Retinal pigment epithelial cell (primary cell): ENCODE measurements around the gene LLGL1.

ENCODE experiments used
- DNase-seq: peaks from one replicate; pipeline ENCODE4 v3.0.0-alpha.2; 2010; ENCODE audit warnings: low read depth
- H3K4me3 ChIP-seq: 2 replicates; pipeline ENCODE4 v1.5.1; 2011; ENCODE audit warnings: mild to moderate bottlenecking, low read length, control low read depth, moderate library complexity
- CTCF ChIP-seq: conservative IDR thresholded peaks from 2 replicates; pipeline ENCODE4 v1.5.1; 2011; ENCODE audit warnings: low read depth, low read length, control low read depth, inconsistent platforms

Gene LLGL1

GRCh38 chr17:18263885-18264682, 38.6 kb downstream of the LLGL1 start:
- TF ChIP-seq CTCF = no peak
- no peak overlapping the region for H3K4me3 ChIP-seq

GRCh38 chr17:18267366-18267765, 41.9 kb downstream of the LLGL1 start:
- no peak overlapping the region for H3K4me3 ChIP-seq
- no peak for TF ChIP-seq CTCF
- DNase-seq = no peak

More at GRCh38 chr17:18263885-18264682, 38.6 kb downstream of the LLGL1 start:
- no peak for DNase-seq

DNA sequence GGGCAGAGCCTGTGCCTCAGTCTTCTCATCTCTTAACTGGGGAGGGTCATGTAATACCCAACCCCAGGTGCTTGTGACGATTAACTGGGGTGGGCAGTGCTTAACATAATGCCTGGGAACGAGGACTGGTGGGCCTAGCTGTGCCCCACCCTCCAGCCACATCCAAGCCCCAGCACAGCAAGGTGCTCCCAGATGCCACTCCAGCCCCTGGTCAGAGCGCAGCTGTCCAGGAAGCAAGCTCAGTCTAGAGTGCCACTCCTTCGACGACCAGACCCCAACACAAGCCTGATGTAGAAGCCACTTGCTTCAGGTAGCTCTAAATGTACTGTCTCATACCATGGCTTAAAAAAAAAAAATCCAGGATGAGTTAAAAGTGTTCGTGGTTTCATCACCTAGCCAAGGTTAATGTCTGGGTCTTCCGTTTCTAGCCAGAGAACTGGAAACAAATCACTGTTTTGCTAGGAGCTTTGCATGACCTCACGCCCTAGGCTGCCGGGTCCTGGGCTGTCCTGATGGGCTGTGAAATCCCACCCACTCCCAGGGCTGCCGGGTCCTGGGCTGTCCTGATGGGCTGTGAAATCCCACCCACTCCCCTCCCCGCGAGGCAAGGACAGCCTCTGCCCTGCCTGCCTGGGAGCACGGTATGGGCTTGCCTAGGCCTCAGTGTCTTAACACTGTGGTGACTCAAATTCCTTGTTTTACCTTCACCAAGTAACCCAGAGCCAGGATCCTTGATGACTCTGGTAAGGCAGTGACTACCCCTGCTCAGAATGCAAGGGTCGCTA, 42.7 kb downstream of the LLGL1 start:
- DNase-seq = no peak
- no peak for TF ChIP-seq CTCF
- H3K4me3 ChIP-seq = no peak overlapping the region

DNA sequence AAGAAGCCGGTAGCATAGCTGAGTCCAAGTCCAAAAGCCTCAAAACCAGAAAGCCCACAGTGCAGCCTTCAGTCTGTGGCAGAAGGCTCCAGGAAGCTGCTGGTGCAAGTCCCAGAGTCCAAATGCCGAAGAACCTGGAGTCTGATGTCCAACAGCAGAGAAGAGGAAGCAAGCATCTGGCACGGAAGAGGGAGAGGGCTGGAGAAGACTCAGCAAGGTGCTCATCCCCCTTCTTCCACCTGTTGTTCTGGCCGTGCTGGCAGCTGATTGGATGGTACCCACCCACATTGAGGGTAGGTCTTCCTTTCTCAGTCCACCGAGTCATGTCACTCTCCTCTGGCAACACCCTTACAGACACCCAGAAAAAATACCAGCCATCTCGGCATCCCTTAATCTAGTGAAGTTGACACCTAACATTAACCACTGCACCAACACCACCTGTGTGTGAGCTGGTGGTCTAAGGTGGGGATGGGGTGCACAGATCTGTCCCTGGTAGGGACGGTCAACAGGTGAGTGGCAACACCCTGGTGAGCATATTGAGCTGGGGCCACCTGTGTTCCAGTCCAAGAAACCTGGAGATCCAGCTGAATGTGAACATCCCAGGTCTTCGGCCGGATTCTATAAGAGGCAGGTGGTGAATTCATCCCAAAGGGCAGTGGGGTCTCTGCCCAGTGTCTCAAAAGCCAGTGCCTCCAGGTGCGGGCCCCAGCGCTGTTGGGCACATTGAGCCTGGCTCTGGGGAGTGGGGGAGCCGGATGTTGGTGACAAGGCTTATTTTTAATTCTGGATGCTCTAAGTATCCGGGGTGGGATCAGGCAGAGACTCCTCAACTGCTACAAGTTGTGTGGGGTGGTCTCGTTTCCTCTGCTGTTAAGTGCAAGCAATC, 44.9 kb downstream of the LLGL1 start:
- H3K4me3 ChIP-seq = no peak overlapping the region
- TF ChIP-seq CTCF = no peak
- no peak for DNase-seq

DNA sequence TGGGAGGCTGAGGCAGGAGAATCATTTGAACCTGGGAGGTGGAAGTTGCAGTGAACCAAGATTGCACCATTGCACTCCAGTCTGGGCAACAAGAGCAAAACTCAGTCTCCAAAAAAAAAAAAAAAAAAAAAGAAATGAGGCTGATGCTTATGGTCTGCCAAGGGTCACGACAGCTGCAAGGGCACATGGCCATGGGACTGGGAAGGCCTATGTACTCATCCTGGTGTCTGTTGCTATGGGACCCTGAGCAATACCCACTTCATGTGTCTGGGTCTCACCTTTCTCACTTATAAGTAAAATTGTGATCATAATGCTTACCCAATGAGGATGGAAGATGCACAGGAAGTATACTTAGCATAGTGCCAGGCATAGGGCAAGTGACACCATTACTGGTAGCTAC, 51.6 kb downstream of the LLGL1 start:
- no peak for TF ChIP-seq CTCF
- DNase-seq = no peak
- H3K4me3 ChIP-seq = no peak overlapping the region

GRCh38 chr17:18278867-18279266, 53.4 kb downstream of the LLGL1 start:
- TF ChIP-seq CTCF = no peak
- H3K4me3 ChIP-seq = no peak overlapping the region
- no peak for DNase-seq
